DMS79 treated with DMSO at 0.1 percent for 48 hours (cell line): ENCODE data around the gene SH3RF2.
"Not testable (repeated sequence)": the region's sequence is repeated elsewhere in the genome, so short reads cannot be mapped to it uniquely, and the experiment has no call there.

Source experiments
- DNase-seq: peaks from one replicate; lab custom pipeline; 2025; lab: John Stamatoyannopoulos, UW

SH3RF2 gene

DNA sequence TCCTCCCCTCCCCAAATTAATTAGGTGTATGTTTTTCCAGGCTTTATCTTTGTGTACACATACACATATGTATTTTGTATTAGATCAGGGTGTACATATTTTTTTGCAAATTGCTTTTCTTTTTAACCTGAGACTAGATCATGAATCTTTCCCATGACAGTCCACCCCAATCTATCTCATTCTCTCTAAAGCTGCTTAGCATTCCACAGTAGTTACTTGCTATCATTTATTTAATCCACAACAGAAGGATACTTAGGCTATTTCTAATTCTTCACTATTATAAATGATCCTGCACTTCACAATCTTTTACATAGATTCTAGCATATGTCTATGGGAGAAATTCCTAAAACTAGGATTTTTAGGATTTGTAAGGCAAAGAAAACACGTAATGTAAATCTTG, 43.9 kb downstream of the SH3RF2 start:
- no peak for DNase-seq

DNA sequence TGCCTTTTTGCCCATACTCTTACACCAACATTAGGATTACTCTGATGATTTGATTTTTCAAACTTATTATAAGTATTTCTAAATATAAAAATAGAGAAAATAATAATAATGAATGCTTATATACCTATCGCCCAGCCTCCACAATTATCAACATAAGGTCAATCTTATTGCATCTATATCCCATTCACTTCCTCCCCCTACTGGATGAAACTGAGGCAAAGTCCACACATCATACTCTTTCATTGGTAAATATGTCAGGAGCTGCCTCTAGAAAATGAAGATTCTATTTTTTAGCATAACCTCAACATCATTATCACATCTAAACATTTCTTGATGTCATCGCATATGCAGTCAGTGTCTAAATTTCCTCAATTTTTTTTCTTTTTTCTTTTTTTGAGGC, 44.3 kb downstream of the SH3RF2 start:
- DNase-seq = no peak

DNA sequence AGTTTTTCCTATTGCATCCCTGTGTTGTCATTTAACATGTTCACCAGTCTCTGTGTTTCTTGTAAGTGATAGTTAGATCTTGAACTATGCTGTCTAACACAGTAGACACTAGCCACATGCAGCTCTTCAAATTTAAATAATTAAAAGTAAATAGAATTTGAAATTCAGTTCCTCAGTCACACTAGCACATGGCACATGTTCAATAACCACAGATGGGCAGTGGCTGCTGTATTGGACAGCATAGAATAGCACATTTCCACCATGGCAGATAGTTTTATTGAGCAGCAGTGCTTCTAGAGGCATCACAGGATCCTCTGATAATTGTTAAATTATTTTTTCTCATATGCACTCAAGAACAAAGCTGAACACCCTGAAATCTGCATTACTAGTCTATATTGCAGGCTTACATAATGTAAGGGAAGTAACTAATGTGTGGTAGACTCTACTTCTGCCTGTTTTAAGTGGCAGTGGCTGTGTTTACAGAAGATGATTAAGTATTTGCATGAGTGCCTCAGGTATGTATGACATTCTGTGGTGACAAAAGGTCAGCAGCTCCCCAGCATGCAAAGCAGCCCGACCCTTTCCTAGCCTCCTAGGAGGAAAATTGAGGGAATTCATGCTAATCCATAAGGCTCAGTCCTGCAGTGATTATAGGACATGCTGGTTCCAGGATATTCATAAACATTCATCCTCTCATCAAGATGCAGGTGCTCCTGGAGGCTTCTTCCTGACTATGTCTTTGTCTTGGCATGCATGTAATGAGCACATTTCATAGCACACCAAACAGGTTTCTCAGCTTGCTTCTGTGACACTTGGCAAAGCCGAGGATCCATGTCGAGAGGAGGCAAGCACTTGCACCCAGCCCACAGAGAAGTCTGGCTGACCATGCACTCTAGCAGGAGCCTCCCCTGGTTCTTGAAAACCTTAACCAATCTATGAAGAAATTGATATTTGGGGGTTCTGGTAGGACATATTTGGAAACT, 45.5 kb downstream of the SH3RF2 start:
- no peak for DNase-seq

DNA sequence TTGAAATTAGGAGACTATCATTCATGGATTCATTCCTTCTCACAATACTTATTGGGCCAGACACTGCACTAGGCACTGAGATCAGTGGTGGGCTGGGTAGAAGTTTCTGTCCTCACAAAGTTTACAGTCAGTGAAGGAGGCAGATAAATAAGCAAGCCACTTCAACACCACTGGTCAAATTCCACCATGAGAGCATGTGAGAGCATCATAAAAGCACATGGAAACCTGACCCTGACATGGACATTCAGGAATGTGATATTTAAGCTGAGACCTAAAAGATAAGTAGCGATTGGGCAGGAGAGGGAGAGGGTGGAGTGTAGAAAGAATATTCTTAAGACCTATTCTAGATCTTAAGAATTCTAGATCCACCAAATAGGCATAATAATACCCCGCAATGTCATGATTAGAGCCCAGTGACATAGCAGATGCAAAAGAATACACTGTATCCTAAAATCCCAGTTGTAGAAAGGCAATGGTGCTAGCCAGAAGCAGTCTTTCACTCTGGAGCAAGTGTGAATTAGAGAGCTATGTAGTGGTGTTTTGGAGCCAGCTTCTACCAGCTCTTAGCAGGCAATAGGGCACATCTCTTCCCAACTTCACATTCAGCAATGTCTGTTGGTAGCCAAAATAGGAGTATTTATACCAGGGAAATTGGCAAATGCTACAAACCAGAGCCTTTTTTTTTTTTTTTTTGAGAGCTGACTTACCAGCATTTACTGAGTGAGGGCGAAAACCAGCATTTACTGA, 46.4 kb downstream of the SH3RF2 start:
- no peak for DNase-seq

DNA sequence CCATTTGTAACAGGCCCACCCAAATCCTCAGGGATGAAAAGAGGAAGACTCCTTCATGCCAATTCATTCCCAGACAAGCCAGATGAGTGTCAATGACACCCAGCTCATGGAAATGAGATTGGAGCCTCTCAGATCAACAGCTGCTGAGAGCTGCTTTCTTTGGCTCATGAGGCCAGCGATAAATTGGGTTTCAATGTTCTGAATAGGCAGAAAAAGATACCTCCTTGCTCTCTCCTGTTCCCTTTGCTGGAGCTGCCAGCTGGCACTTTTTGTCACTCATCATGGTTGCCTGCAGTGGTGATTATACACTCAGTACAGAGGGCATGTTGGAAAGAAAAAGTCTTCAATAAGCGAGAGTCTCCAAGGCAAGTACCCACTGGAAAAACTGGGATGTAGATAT, 47.1 kb downstream of the SH3RF2 start:
- DNase-seq = no peak

DNA sequence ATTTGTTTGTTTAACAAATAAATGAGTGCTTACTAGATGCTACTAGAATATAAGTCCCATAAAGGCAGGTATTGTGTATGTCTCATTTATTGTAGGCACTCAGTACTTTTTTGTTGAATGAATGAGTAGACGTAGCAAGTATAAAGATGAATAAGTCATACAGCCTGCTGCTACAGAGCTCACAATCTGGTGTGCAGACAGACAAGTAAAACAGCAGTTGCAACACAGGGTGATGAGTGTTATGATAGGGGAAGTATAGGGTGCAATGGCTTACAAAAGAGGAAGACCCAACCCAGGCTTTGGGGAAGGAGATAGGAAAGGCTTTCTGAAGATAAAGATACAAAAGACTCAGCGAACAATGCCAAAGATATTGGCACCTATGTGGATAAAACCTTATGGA, 47.7 kb downstream of the SH3RF2 start:
- no peak for DNase-seq

DNA sequence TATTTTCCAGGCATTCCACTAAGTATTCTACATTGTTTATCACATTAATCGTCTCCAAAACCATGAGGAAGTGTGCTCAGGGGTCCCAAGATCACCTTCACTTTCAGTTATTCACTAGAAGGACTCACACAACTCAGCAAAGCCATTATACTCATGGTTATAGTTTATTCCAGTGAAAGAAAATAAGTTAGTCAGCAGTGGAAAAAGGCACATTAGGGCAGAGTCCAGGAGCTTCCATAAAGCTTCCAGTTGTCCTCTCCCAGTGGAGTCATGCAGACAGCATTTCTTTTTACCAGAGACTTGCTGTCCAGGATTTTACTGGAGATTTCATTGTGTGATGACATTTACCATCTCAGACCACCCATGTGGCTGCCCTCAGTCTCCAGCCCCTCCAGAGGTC, 51.5 kb downstream of the SH3RF2 start:
- no peak for DNase-seq

DNA sequence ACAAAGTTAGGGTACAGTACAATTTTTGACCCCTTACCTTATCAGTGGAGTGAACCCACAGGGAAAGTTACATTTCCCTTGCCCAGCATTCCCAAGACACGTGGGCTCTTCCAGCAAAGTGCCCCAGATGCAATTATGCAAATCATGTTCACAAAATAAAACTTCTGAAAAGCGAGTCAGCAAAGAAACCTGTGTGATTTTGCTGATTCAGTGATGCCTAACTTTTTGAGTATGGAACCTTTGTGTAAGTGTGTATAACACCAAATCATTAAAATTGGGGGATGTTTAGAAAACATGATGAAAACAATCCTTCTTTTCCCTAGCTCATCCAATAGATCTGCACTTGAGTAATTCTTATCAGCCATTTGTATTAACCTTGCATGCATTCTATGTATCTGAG, 52.6 kb downstream of the SH3RF2 start:
- DNase-seq = no peak

DNA sequence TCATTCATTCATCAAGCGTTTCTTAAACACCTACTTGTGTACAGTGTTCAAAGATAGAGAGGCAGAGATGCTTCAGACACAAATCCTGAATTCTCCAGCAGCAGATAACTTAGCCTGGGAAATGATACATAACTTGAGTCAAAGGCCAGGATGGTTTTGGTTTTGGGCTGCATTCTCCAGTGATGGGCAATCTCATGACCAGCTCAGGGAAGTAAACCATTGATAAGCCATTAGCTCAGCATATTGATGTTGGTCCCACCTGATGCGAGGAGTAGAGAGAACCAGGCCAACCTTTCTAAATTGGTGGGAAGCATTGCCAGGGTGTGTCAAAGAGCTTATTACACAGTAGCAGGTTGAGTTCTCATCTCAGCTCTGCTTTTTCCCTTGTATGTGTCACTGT, 53.0 kb downstream of the SH3RF2 start:
- no peak for DNase-seq

DNA sequence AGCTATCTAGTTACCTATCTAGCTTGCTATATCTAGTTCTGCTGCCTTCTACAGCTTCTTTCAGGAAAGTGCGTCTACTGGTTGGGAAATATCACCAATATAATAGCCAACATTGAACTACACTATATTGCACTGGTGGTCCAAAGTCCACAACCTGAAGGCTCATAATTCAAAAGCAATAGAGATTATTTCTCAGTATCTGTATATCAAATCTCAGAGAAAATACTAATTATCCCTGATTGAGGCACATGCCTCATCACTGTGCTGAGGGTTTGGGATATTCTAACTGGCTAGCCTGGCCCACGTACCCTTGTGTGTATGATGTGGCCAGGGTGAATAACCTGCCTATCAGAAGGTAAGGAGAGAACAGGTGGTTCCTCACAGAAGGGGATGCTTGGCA, 53.8 kb downstream of the SH3RF2 start:
- DNase-seq = no peak

DNA sequence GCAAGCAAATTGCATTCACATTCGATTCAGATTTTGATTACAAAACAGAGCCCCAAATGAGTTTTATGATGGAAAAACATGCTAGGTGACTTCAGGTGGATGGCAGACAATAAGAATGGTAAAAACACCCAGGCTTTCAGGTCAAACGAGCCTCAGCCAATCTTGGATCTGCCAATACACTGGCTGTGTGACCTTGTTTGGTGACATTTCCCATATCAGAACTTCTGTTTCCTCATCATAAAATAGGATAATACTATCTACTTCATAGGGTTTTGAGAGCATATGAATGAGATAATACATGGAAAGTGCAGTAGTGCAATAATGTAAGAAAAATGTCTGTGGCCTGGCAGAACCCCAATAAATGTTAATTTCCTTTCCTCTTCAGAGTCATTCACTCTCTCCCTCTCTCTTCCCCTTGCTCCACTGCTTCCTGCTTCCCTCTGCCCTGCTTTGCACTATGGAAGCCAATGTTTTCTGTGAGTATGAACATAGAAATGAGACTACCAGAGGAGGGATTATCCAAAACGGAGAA, 54.7 kb downstream of the SH3RF2 start:
- no peak for DNase-seq

DNA sequence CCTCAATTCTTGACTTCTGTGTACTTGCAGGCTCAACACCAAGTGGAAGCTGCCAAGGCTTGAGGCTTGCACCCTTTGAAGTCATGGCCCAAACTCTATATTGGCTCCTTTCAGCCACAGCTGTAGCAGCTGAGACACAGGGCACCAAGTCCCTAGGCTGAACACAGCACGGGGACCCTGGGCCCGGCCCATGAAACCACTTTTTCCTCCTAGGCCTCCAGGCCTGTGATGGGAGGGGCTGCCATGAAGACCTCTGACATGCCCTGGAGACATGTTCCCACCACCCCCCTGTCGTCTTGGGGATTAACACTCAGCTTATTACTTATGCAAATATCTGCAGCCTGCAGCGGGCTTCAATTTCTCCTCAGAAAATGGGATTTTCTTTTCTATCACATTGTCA, 57.2 kb downstream of the SH3RF2 start:
- not testable (repeated sequence) for DNase-seq

DNA sequence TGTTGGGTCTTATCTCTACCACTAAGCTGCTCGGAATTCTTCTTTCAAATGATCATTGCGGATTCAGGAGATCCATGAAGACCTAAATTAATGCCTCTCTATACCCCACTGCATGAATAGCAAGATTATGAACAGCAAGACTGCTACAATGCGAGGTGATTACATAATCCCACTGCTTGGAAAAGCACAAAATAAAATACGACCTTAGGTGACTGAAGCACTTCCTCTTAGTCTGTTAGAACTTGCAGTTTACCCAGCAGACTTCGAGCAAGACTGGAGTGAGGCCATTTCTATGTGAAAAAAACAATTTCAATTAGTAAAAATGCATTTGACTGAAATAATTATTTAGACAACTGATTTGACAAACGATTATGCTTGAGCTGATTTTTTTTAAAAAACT, 59.8 kb downstream of the SH3RF2 start:
- DNase-seq = no peak

DNA sequence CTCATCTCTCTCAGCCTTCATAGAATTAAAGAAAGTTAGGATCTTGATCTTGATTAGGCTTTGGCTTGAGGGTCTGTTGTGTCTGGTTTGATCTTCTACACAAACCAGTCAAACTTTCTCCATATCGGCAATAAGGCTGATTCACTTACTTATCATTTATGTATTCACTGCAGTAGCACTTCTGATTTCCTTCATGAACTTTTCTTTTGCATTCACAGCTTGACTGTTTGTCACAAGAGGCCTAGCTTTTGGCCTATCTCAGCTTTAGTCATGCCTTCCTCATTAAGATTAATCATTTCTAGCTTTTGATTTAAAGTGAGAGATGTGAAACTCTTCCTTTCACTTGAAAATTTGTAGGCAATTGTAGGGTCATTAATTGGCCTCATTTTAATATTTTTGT, 62.8 kb downstream of the SH3RF2 start:
- DNase-seq = no peak

DNA sequence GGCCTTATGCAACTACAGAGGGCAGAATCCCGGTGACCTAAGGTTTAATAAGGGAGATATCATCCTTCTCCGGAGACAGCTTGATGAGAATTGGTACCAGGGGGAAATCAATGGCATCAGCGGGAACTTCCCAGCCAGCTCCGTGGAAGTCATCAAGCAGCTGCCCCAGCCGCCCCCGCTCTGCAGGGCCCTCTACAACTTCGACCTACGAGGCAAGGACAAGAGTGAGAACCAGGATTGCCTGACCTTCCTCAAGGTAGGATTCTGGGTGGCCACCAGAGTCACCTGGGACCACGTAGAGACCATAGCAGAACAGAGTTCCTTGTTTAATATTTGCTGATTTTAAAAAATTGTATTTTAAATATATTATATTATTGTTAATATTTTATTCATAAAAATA, 63.7 kb downstream of the SH3RF2 start:
- DNase-seq = no peak

DNA sequence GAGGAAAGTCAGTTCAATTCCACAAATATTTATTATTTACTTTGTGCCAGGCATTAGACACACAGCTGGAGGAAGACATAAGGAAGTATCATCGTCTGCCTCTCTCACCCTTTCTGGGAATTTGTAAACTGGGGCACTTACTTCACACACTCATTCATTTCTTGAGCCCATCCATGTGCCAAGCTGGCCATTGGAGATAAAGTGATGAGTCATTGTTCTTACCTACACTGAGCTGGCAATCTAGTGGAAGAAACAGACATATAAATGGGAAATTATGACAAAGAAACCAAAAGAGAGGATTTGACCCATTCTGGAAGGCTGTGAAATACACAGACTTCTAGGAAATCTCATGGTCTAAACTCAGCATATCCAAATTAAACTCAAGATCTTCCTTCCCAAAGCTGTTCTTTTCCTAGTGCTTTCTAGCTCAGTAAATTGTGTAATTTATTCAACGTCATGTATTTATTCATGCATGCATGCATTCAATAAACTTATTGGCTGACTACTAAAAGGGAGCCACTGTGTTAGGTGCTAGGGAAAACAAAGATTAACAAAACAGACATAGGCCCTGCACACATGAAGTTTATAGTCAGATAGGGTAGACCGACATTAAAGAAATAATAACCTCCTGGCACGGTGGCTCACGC, 65.3 kb downstream of the SH3RF2 start:
- DNase-seq = no peak

DNA sequence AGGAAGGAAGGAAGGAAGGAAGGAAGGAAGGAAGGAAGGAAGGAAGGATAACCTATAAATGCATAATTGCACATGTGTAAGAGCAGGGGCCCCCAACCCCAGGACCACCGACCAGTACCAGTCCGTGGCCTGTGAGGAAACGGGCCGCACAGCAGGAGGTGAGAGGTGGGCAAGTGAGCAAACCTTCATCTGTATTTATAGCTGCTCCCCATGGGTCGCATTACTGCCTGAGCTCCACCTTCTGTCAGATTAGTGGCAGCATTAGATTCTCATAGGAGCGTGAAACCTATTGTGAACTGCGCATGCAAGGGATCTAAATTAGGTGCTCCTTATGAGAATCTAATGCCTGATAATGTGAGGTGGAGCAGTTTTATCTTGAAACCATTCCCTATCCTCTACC, 66.1 kb downstream of the SH3RF2 start:
- DNase-seq = no peak

DNA sequence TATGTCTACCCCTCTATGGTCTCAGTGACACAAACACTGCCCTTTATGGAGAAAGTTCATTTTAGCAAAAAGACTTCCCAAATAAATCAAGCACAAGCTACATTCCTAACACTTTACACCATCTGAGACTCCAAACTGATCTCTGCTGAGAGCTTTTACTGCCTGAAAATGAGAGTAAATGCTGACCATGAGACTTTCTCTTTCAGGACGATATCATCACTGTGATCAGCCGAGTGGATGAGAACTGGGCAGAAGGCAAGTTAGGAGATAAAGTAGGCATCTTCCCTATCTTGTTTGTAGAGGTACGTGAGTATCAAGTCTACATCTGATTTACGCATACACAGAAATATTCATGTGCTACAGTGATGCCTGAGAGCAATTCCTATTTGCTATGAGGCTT, 67.5 kb downstream of the SH3RF2 start:
- no peak for DNase-seq

DNA sequence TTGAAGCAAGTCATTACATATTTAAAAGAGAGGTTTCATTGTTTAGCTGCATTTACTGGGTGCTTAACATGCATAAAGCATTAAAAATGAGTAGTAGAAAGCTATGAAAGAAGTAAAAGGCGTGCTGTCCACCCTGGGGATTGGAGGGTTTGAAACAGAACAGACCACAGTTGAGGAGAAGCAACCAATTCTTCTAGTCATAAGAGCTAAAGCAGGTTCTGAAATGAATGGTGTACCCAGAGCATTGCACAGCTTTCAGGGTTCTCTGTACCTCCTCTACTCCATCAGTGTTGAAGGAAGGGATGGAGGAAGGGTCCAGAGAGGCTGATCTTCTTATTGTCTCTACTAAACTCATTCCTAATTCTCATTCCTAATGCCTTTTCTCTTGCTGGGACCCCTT, 68.9 kb downstream of the SH3RF2 start:
- no peak for DNase-seq

DNA sequence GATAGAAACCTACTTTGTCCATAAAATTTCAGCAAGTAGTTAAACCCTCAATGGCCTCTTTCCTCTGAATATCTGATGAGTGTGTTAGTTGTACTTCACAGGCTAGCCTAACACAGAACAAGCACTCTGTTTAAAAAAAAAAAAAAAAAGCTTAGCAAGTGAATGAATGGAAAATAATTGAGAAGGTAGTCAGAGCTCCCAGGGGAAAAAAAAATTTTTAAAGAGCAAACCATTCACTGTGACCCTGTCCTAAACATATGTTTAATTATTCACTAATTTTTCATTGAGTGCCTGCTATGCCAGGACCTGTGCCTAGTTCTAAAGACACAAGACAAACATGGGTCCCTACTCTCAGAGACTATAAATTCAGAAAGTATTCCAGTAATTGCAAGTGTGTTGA, 69.3 kb downstream of the SH3RF2 start:
- DNase-seq = no peak

DNA sequence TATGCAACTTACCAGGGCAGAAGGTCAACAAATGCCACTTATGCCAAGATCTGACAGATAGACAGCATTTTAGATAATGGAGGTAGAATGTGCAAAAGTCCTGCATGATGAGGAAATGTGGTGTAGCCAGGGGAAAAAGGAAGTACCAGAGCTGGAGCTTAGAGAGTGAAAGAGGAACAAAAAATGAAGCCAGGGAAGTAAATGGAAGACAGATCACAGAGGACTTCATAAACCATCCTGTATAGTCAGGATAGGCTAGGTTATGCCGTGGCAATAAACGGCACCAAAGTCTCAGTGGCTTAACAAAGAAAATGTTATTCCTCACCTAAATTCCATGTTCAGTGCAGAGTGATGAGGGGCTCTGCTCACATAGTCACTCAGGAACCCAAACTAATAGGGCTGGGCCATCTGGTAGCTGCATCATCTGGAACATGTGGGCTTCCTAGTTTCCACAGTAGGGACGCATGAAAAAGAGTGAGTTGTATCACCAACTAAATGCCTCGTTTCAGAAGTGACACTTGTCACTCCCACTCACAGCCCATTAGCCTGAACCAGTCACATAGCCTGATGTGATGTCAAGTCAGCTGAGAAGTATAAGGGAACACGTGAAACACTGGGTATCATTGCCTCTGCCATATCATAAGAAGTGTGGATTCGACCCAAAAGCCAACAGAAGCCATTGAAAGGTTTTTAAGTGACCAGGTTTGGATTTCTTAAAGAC, 70.3 kb downstream of the SH3RF2 start:
- DNase-seq = no peak

DNA sequence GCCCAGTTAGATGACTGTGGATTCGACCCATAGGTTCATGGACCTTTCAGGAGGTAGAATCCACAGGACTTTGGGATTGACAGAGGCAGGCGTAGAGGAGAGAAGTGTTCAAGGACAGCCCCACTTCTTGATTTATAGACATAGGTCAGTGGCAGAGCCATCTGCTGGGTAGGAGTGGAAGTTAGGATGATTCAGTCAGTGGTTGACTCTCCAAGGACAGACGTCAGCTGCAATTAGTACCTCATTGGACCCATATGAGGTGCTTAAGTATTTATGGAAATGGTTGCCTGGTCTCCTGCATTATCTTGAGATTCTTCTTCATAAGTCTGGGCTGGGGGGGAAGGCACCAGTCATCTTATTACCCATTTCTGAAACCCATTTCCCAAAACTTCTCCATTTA, 70.9 kb downstream of the SH3RF2 start:
- DNase-seq = no peak
